Thyroid gland (tissue), 4 donors: Measurements from ENCODE around the gene SEMA5A. TPM values are rescaled to one million over a fixed set of nuclear protein-coding genes. Genes with fewer than 3 reads are reported as not detected.

Experiments used
- DNase-seq, 2 donors: peaks; one replicate each; pipeline ENCODE4 v3.0.0-alpha.2; 2019
- H3K27ac ChIP-seq, 3 donors: fragments of 200-600 bp; sonication (generic); 1 replicate in 2 of 3; 2 replicates in 1 of 3; pipeline ENCODE4 v1.5.1; 2016 to 2019; ENCODE audit warnings: mild to moderate bottlenecking in 1 of 3, moderate library complexity in 1 of 3
- H3K27me3 ChIP-seq: fragments of 200-600 bp; sonication (generic); one replicate; pipeline ENCODE4 v1.5.1; 2019
- H3K36me3 ChIP-seq, 2 donors: fragments of 200-600 bp; sonication (generic); one replicate each; pipeline ENCODE4 v1.5.1; 2016 to 2019
- H3K4me1 ChIP-seq, 2 donors: fragments of 200-600 bp; sonication (generic); one replicate each; pipeline ENCODE4 v1.5.1; 2017 to 2019
- H3K4me3 ChIP-seq, 3 donors: fragments of 200-600 bp; sonication (generic); replicated peaks in 1 of 3; 1 replicate in 2 of 3; 2 replicates in 1 of 3; pipeline ENCODE4 v1.5.1; 2016; ENCODE audit warnings: mild to moderate bottlenecking in 1 of 3
- H3K9me3 ChIP-seq: fragments of 200-600 bp; sonication (generic); one replicate; pipeline ENCODE4 v1.5.1; 2017
- POLR2A ChIP-seq, 2 donors: fragments of 450-650 bp; IDR thresholded peaks; one replicate each; pipeline ENCODE4 v1.6.1; 2017; ENCODE audit warnings: antibody characterized with exemption in 2 of 2, mild to moderate bottlenecking in 2 of 2, moderate library complexity in 1 of 2
- WGBS, 2 donors: methylation state at CpG; one replicate each; pipeline ENCODE4 v1.1.5; 2017; 5-methylcytosine and 5-hydroxymethylcytosine counted together
- intact Hi-C: fragments of 100-400 bp; cut with DNase I; formaldehyde crosslinking; loops from one replicate; pipeline ENCODE4 v1.15.1; 2023
- total RNA-seq, 4 donors: library from RNA; depleted of rRNA; stranded (reverse); fragments of >200 nt; gene quantifications; one replicate each; pipeline ENCODE4 v1.2.3, GENCODE V29; 2016
- TF ChIP-seq, protein P1 (sequence below), 6 experiments: fragments of 200-600 bp in 3 of 6; fragments of 450-650 bp in 3 of 6; sonication (generic) in 3 of 6; IDR thresholded peaks; one replicate each; pipeline ENCODE4 v1.5.1; 2016 to 2019; ENCODE audit warnings: antibody characterized with exemption in 6 of 6, mild to moderate bottlenecking in 2 of 6, inconsistent platforms in 1 of 6, moderate library complexity in 1 of 6

Gene SEMA5A
- total RNA-seq, 4 donors from 2014 or later, result 1.8 to 8.4 (median 3.8) TPM

DNA sequence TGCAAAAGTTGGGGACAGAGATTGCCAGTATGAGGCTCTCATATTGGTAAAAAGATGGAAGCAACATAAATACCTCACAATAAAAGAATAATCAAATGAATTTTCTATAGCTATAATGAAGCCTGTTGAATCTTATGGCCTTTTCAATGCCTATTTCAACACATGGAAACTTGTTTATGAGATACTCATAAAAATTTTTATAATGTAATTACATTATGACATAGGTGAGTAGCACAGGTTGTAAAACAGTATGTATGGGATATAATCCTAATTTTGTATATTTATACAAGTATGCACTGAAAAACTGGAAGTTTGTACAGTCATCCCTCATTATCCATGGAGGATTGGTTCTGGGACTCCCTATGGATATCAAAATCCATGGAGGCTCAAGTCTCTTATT lies 21.2 kb upstream of the SEMA5A start:
- H3K9me3 ChIP-seq, result no peaks in the 10 kb centered on the region
- intact Hi-C loops, result no loop called here
- H3K36me3 ChIP-seq, result no peaks in the 10 kb centered on the region
- H3K27me3 ChIP-seq, result no peaks in the 10 kb centered on the region
- no peak overlapping the region for H3K4me3 ChIP-seq
- TF ChIP-seq POLR2A (IDR thresholded peaks at IDR 0.05), result no peak
- TF ChIP-seq, protein P1, sequence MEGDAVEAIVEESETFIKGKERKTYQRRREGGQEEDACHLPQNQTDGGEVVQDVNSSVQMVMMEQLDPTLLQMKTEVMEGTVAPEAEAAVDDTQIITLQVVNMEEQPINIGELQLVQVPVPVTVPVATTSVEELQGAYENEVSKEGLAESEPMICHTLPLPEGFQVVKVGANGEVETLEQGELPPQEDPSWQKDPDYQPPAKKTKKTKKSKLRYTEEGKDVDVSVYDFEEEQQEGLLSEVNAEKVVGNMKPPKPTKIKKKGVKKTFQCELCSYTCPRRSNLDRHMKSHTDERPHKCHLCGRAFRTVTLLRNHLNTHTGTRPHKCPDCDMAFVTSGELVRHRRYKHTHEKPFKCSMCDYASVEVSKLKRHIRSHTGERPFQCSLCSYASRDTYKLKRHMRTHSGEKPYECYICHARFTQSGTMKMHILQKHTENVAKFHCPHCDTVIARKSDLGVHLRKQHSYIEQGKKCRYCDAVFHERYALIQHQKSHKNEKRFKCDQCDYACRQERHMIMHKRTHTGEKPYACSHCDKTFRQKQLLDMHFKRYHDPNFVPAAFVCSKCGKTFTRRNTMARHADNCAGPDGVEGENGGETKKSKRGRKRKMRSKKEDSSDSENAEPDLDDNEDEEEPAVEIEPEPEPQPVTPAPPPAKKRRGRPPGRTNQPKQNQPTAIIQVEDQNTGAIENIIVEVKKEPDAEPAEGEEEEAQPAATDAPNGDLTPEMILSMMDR (IDR thresholded peaks at IDR 0.05), result no peak
- H3K4me1 ChIP-seq, result no peaks in the 10 kb centered on the region
- DNase-seq, result no peak
- H3K27ac ChIP-seq, result no peak overlapping the region

DNA sequence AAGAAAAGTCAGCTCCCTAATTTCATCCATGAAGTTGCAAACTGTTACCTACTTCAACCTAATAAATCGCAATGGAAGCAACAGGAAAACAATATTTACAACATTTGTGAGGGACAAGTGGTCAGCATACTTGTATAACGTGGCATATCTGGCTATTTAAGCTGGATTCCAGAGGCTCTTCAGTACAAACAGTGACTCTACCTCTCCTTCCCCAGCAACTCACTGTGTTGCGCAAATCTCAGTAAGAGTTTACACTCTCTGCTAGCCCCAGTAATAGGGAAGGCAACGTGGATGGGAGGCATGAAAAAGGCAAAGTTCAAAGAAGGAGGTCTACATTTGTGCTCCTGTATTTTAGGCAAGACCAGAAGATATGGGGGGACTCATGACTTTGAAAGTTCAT lies 18.9 kb upstream of the SEMA5A start:
- H3K4me1 ChIP-seq, result no peaks in the 10 kb centered on the region
- H3K9me3 ChIP-seq, result no peaks in the 10 kb centered on the region
- H3K27ac ChIP-seq, result no peak overlapping the region
- H3K4me3 ChIP-seq, result no peak overlapping the region
- no peaks in the 10 kb centered on the region for H3K27me3 ChIP-seq
- intact Hi-C loops, result no loop called here
- TF ChIP-seq, protein P1 (IDR thresholded peaks at IDR 0.05), result no peak
- TF ChIP-seq POLR2A (IDR thresholded peaks at IDR 0.05), result no peak
- DNase-seq, result no peak
- no peaks in the 10 kb centered on the region for H3K36me3 ChIP-seq
- WGBS, 2 donors, result 74 to 75% methylated on average over 4 of the region's 4 CpGs

DNA sequence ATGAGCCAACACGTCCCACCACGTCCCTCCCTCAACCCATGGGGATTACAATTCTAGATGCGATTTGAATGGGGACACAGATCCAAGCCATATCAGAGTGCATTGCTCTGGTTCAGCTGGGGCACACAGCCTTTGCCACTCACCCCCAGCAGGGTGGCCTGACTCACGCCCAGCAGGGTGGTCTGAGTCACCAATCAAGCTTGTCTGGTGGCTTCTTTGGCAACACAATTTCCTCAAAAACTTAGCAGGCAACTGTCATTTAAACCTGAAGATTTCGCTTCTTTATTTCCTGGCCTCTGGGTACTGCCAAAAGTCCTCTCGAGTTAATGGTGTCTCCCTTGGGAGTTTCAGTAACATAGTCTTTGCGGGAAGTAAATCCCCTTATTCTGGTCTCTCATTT lies 16.3 kb upstream of the SEMA5A start:
- Histone ChIP-seq H3K4me3 (no peak overlapping the region), H3K27me3 (no peaks in the 10 kb centered on the region), H3K9me3 (no peaks in the 10 kb centered on the region), H3K4me1 (no peaks in the 10 kb centered on the region), H3K36me3 (no peaks in the 10 kb centered on the region), H3K27ac (no peak overlapping the region)
- no peak for TF ChIP-seq POLR2A (IDR thresholded peaks at IDR 0.05)
- TF ChIP-seq, protein P1 (IDR thresholded peaks at IDR 0.05), result no peak
- intact Hi-C loops, result no loop called here
- WGBS, 2 donors, result 76 to 87% methylated on average over 7 of the region's 7 CpGs
- DNase-seq, result no peak

DNA sequence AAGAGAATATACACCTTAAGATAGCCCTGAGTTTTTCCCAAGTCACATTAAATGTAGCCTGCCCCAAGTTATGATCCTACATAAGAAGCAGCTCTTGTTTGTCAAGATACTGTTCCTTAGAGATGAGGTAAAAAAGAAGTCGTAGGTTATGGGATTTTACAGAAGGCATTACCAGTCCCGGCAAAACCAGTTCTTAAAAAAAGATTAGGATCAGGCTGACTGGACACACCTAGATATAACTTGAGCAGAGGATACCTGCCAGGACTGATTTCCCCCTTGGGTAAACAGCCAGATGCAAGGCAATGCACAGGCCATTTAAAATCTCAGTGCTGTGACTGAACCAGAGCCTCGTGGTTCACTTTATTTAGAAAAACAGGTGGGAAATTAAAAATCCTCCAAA lies 14.1 kb upstream of the SEMA5A start:
- H3K4me3 ChIP-seq, result no peak overlapping the region
- no peaks in the 10 kb centered on the region for H3K4me1 ChIP-seq
- TF ChIP-seq, protein P1 (IDR thresholded peaks at IDR 0.05), result no peak
- TF ChIP-seq POLR2A (IDR thresholded peaks at IDR 0.05), result no peak
- H3K27me3 ChIP-seq, result no peaks in the 10 kb centered on the region
- no peak for DNase-seq
- WGBS, 2 donors, result 70 to 71% methylated on average over 3 of the region's 3 CpGs
- no peaks in the 10 kb centered on the region for H3K36me3 ChIP-seq
- H3K27ac ChIP-seq, result no peak overlapping the region
- intact Hi-C loops, result no loop called here
- H3K9me3 ChIP-seq, result no peaks in the 10 kb centered on the region

DNA sequence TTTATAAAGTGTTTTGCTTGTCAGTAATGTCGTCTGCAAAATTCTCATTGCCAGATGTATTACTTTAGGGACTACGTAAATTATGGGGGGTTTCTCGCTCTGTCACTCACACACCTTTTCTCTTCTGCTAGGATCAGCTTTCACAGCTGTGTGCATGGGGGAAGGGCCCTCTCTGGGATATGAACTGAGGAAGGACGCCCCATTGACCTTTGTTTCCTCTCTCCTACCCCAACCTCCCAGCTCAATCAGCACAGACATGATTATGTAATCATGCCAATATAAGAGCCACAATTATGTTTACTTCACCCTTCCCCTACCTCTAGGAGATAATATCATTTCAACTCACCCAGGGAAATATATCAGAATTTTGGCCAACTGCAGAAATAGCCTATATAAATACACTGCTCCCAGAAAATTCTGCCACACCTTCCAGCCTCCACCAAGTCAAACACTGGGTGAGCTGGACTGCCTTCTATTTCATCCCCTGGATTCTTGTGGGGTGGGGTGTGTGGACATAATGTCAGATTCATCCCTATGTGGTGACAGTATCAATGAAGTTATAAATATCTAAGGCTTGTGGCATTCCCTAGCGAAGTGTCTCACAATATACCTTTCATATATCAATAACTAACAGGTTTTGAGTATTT lies 12.6 kb upstream of the SEMA5A start:
- Histone ChIP-seq H3K4me1 (no peaks in the 10 kb centered on the region), H3K36me3 (no peaks in the 10 kb centered on the region), H3K27ac (no peak overlapping the region), H3K9me3 (no peaks in the 10 kb centered on the region), H3K4me3 (no peak overlapping the region), H3K27me3 (no peaks in the 10 kb centered on the region)
- no peak for TF ChIP-seq POLR2A (IDR thresholded peaks at IDR 0.05)
- TF ChIP-seq, protein P1 (IDR thresholded peaks at IDR 0.05), result no peak
- no peak for DNase-seq
- intact Hi-C loops, result no loop called here
- 80 to 82% methylated on average over 5 of the region's 5 CpGs for WGBS, 2 donors
